Activated CD4-positive, alpha-beta T cell treated with anti-CD3 and anti-CD28 coated beads, Interleukin-2, amount 50 U/mL, for 16 hours (primary cell): ENCODE results near the gene C22orf39.
A peak's percentile ranks its signal among the peaks of the same experiment; 100 is the strongest.

Experiments used
- DNase-seq: peaks from one replicate; pipeline ENCODE4 v3.0.0-alpha.2; 2020

C22orf39 gene

GRCh38 chr22:19424186-19424500 lies 23.4 kb downstream of the C22orf39 start:
- no peak for DNase-seq

DNA sequence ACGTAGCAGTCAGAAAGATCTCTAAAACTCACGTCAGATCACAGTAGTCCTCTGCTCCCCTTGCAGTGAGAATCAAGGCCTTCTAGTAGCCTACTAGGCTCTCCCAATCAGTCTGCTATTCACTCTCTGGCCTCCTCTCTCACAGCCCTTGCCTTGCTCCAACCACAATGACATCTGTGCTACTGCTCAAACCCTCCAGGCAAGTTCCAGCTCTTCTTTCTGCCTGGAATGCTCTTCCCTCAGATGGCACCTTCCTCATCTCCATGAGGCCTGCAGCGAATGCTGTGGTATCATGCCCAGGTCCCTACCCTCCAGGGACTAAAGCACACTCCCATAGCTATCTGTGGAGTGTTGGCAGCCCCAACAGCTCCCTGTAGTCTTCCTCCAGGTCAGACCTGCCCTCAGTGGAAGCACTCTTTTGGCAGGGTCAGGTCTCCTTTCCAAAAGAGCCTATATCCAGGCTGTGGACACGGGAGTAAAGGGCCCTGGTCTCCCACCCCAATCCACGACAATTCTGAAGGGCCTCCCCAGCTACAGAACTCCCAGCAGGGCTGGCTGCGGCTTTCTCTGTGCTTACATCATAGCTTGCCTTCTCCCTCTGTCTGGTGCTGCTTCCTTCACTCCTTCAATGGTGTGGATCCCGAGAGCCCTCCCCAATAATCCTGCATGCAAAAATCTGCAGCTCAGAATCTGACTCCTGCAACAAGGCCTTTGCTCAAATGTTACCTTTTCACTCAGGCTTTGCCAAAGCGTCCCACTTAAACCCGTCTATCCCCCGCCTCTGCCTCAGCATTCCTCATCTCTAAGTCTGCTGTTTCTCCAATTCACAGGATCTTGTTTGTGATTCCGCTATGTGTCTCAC lies 24.8 kb downstream of the C22orf39 start:
- DNase-seq = no peak

DNA sequence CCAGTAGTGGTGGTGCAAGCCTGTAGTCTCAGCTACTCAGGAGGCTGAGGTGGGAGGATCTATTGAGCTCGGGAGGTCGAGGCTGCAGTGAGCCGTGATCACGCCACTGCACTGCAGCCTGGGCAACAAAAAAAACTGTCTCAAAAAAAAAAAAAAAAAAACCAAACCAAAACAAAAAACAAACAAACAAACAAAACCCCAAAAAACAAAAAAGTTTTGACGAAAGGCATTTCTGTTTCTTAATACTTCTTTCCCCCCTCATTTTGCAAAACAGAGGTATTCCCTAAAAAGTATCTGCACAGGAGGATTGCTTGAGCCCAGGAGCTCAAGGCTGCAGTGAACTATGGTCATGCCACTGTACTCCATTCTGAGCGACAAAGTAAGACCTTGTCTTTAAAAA lies 27.2 kb downstream of the C22orf39 start:
- no peak for DNase-seq

- peak; percentile 84 for DNase-seq
Observed at GRCh38 chr22:19419464-19420178, 27.9 kb downstream of the C22orf39 start.

GRCh38 chr22:19419086-19419463 lies 28.4 kb downstream of the C22orf39 start:
- no peak for DNase-seq

- no peak for DNase-seq
Observed at GRCh38 chr22:19412923-19413322, 34.6 kb downstream of the C22orf39 start.

- no peak for DNase-seq
Observed at GRCh38 chr22:19412478-19412877, 35.0 kb downstream of the C22orf39 start.

GRCh38 chr22:19411690-19412045 lies 35.8 kb downstream of the C22orf39 start:
- no peak for DNase-seq

DNA sequence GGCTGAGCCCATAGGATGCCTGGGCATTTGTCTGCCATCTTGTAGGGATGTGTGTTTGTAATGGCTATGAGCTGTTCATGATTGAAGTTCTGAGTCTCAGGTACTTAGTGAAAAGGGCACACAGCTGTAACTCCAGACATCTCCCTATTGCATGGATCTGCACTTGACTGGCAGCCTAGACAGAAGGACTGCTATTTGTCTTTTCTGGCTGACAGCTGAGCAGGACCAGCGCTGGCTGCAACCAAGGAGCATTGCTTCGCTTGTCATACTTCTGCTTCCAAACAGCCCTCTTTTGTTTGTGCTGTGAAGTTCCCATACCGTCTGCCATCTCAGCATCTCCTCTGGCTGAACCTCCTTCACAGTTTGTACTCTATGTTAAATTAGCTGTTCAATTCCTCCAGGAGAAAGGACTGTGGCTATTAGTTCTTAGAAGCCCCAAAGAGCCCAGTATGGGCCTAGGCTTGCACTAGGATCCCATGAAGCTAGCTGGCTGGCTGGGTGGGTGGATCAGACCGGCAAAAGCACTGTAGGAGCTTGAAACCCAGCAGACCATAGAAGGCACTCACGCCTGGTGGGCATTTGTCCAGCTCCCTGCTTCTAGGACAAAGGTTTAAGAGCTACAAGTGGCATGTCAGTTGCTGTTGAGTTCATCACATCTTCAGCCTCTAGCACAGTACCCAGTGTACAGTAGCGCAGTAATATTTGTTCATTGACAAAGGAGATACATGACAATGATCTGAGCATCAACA lies 36.4 kb downstream of the C22orf39 start:
- DNase-seq = no peak

DNA sequence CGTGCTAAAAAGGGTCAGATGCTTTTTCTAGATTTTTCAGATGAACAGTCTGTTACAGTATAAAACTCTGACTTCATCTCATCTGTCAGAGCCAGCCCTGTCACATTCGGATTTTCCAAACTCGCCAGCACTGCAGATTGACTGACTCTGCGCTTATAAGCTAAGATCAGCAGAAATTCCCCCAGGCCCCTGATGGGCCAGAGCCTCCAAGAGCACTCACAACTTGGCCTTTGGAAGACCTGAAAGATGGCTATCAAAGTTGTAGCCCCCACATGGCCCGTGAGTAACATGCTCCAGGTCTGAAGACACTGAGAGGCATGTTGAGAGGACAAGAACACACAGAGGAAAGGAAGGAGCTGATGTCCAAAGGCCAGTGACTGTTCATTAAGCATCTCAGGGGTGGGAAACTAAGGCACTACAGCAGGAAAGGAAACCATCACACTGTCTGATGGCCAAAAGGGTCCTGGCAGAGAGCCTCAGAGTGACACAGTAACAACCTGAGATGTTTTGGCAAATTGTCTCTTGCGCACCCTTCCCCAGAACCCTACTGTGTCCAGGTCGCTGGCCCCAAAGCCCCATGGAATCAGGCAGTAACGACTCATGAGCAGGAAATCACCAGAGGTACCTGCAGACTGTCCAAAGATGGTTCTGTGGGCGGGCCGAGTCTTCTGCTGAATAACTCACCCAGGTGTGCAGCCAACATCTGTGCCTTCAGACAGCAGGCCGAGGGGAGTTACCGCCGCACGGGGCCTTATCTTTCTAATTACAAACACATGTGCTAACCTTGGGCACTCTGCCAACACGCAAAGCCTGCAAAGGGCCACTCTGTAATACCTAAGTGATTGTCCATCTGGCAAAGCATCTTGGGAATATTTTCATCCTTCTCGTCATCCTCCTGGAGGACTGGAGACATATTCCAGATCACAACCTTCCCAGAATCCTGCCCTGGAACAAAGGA lies 39.6 kb downstream of the C22orf39 start:
- no peak for DNase-seq

GRCh38 chr22:19406846-19407245 lies 40.7 kb downstream of the C22orf39 start:
- no peak for DNase-seq

DNA sequence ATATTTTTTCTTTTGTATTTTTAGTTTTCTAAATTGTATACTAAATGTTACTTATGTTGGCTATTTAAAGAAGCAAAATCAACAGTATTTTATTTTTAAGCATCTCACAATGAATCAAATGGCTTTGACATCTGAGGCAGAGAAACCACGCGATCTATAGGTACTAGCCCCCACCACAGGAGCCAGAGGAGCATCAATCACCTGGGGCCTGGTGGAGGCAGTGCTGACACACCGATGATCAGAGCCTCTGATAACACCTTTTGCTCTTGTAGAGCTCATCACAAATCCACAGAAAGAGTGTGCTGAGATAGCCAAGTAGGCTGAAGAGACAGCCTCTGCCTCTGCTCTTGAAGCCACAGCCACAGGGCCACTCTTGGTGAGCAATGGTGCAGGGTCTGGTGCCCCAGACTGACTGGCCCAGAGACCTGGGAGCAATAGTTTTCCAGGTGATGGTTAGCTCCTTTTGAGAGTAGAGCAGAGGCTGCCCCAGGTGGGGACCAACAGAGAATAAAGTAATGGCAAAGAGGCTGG lies 41.2 kb downstream of the C22orf39 start:
- DNase-seq = no peak

- DNase-seq = no peak
Observed at GRCh38 chr22:19405652-19406051, 41.9 kb downstream of the C22orf39 start.

- no peak for DNase-seq
Observed at GRCh38 chr22:19405133-19405532, 42.4 kb downstream of the C22orf39 start.

DNA sequence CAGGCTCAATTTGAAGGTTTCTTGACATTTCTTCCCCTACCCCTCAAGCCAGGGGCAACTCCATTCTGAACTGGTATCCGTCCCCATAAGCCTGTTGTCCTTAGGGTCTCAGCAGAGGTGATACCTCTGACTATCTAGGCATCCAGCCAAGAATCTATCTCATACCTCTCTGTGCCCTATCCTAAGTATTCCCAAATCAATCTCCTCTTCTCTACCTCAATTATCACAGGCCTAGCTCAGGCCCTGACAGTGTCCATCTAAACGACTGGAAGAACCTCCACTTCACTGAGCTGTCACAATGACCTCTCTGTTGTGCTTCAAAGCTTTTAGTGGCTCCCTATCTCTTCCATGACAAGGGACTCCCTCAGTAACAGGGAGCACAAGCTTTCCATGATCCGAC lies 42.8 kb downstream of the C22orf39 start:
- no peak for DNase-seq

DNA sequence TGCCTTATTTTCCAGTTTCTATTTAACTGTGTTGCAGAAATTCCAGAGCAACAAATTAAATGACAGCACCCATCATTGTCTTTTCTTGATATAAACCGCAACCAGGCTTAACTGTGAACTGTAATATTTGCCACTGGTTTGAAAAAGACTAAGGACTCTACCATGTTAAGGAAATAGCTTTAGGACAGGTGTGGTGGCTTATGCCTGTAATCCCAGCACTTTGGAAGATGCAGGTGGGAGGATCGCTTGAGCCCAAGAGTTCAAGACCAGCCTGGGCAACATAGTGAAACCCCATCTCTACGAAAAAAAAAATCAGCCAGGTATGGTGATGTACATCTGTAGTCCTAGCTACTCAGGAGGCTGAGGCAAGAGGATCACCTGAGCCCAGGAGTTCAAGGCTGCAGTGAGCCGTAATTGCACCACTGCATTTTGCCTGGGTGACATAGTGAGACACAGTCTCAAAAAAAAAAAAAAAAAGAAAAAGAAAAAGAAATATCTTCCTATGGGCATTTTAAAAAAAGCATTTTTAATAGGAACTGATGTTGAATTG lies 44.8 kb downstream of the C22orf39 start:
- no peak for DNase-seq

DNA sequence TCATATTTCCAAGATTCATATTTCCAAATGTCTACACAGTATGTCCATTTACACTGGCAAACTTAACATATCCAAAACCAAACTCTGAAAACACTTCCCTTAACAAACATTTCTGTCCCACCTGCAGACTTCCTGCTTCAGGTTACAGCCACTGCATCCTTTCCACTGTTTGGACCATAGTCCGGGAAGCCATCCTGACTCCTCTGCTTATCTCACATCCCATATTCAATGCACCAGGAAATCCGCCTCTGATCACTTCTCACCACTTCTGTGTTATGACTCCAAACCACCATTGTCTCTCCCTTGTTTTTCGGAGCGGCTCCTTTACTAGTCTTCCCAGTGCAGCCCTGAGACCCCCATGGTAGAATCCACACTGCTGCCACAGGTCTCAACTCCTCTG lies 46.0 kb downstream of the C22orf39 start:
- no peak for DNase-seq

DNA sequence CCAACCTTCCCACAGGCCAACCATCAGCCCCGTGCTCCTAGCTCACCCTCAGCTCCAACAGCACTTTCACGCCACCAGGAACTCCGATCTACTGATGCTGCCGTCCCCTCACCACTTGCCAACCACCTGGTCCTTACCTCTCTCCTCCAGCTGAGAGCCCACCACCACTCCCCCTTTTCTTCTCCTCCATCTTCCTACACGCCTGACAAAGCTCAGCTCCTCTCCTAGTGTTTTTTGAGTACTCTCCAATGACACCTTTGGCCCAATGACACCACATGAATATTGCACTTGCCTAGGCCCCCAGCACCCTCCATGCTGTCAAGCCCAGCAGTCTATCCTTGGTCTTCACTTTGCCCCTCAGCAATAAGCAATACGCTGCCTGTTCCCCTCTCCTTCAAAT lies 46.6 kb downstream of the C22orf39 start:
- DNase-seq = no peak

DNA sequence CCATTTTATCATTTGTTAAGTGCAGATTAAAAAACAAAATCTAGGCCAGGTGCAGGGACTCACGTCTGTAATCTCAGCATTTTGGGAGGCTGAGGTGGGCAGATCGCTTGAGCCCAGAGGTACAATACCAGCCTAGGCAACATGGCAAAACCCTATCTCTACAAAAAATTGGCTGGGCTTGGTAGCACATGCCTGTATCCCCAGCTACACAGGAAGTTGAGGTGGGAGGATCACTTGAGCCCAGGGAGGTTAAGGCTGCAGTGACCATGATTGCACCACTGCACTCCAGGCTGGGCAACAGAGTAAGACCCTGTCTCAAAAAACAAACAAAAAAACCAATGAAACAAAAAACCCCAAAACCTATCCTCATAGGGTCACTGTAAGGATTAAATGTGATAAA lies 48.9 kb downstream of the C22orf39 start:
- no peak for DNase-seq

DNA sequence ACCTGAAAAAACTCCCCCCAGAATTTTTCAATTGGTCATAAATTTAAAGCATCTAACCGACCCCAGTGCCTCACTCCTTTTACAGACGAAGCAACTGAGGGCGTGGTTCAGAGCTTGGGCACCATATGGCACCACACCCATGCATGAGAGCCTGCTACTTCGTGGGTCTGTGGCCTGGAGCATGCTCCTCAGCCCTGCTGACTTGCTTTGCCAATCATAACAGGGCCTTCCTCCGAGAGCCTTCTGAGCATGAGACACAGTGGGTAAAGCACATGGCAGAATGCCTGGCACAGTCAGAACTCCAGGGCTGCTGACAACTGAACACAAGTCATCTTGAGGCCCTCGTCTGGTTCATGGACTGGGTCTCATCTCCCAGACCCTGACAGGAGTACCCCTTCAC lies 49.3 kb downstream of the C22orf39 start:
- DNase-seq = no peak

DNA sequence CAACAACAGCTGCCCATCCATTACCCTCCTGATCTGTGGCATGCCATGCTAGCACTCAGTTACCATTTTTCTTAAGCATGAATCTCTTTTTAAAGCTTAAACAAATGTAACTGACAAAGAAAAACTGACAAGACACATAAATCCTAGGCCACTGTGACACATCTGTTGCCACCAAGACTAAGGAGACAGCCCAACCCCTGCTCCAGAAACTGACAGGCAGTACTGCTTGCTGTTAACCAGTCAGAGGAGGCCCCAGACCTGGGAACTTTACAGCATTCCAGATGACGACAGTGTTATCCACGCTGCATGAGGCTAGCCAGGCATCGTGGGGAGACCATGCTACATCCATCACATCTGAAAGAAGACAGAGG lies 49.8 kb downstream of the C22orf39 start:
- no peak for DNase-seq
